Prostate gland (tissue), 2 donors: Measurements from ENCODE around the gene CNGA4. TPM values are rescaled to one million over a fixed set of nuclear protein-coding genes. Genes with fewer than 3 reads are reported as not detected.

ENCODE experiments used
- DNase-seq: peaks from one replicate; pipeline ENCODE4 v3.0.0-alpha.2; 2019; ENCODE audit warnings: low spot score
- H3K27ac ChIP-seq, 2 donors: fragments of 200-600 bp; sonication (generic); 2 replicates each; pipeline ENCODE4 v1.5.1; 2017 to 2019
- H3K27me3 ChIP-seq: fragments of 200-600 bp; sonication (generic); replicated peaks from 2 replicates; pipeline ENCODE4 v1.5.1; 2019; ENCODE audit not compliant: insufficient read depth
- H3K36me3 ChIP-seq, 2 donors: fragments of 200-600 bp; sonication (generic); 1 replicate in 1 of 2; 2 replicates in 1 of 2; pipeline versions ENCODE4 v1.5.1 to v1.8.1; 2017 to 2019
- H3K4me1 ChIP-seq: fragments of 200-600 bp; sonication (generic); replicated peaks from 2 replicates; pipeline ENCODE4 v1.5.1; 2019
- H3K4me3 ChIP-seq, 2 donors: fragments of 200-600 bp; sonication (generic); 2 replicates each; pipeline ENCODE4 v1.5.1; 2017 to 2019
- H3K9me3 ChIP-seq: fragments of 200-600 bp; sonication (generic); 2 replicates; pipeline ENCODE4 v1.5.1; 2017
- CTCF ChIP-seq, 4 experiments: fragments of 200-600 bp in 2 of 4; fragments of 450-650 bp in 2 of 4; sonication (generic) in 2 of 4; IDR thresholded peaks; 1 replicate in 3 of 4; 2 replicates in 1 of 4; pipeline ENCODE4 v1.5.1; 2016 to 2019; ENCODE audit warnings: antibody characterized with exemption in 4 of 4, mild to moderate bottlenecking in 2 of 4, moderate library complexity in 2 of 4
- POLR2A ChIP-seq: fragments of 450-650 bp; IDR thresholded peaks from one replicate; pipeline ENCODE4 v1.6.1; 2016; ENCODE audit warnings: antibody characterized with exemption, mild to moderate bottlenecking
- POLR2AphosphoS5 ChIP-seq: sonication (generic); formaldehyde crosslinking; IDR thresholded peaks from one replicate; pipeline ENCODE4 v1.6.1; 2017; ENCODE audit warnings: antibody characterized with exemption
- WGBS: methylation state at CpG from one replicate; pipeline ENCODE4 v1.1.5; 2018; 5-methylcytosine and 5-hydroxymethylcytosine counted together
- intact Hi-C: fragments of 100-400 bp; cut with DNase I; formaldehyde crosslinking; loops from one replicate; pipeline ENCODE4 v1.14.2; 2022
- total RNA-seq, 2 donors: library from RNA; depleted of rRNA; stranded (reverse); fragments of >200 nt; gene quantifications; one replicate each; pipeline ENCODE4 v1.1.0, GENCODE V29; 2016

Gene CNGA4
- total RNA-seq, 2 donors from 2014 or later = 0.27 to 2.0 TPM

GRCh38 chr11:6197466-6198200 lies 41.3 kb upstream of the CNGA4 start:
- Histone ChIP-seq H3K9me3 (no peaks in the 10 kb centered on the region), H3K4me1 (no peaks in the 10 kb centered on the region), H3K4me3 (no peak overlapping the region), H3K27ac (no peak overlapping the region), H3K27me3 (no peaks in the 10 kb centered on the region), H3K36me3 (no peaks in the 10 kb centered on the region)
- WGBS = 36% methylated on average over 4 of the region's 4 CpGs
- TF ChIP-seq CTCF (IDR thresholded peaks at IDR 0.05) (no peak), POLR2A (no peak), POLR2AphosphoS5 (no peak)
- intact Hi-C loops = no loop called here
- no peak for DNase-seq

DNA sequence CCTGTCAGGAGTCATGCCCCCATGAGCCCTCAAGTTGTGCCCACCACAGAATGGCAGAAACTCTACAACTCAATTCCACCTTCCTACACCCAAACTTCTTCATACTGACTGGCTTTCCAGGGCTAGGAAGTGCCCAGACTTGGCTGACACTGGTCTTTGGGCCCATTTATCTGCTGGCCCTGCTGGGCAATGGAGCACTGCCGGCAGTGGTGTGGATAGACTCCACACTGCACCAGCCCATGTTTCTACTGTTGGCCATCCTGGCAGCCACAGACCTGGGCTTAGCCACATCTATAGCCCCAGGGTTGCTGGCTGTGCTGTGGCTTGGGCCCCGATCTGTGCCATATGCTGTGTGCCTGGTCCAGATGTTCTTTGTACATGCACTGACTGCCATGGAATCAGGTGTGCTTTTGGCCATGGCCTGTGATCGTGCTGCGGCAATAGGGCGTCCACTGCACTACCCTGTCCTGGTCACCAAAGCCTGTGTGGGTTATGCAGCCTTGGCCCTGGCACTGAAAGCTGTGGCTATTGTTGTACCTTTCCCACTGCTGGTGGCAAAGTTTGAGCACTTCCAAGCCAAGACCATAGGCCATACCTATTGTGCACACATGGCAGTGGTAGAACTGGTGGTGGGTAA lies 39.6 kb upstream of the CNGA4 start, which contains the start of gene OR52W1:
Gene OR52W1 (plus strand): TSS at position 51 of the 637 bp plus-strand sequence. CDS start 0 bp downstream, at position 51.
- no peak within 1 kb of the TSS for H3K4me3 ChIP-seq
- H3K27ac ChIP-seq = no peak within 1 kb of the TSS
- no peaks in the 10 kb centered on the region for H3K36me3 ChIP-seq
- intact Hi-C loops = no loop called here
- no peak for TF ChIP-seq POLR2A
- TF ChIP-seq POLR2AphosphoS5 = no peak
- TF ChIP-seq CTCF (IDR thresholded peaks at IDR 0.05) = no peak
- H3K9me3 ChIP-seq = no peaks in the 10 kb centered on the region
- WGBS = 98% methylated on average over 5 of the region's 5 CpGs
- no peaks in the 10 kb centered on the region for H3K27me3 ChIP-seq
- DNase-seq = no peak
- H3K4me1 ChIP-seq = no peaks in the 10 kb centered on the region

- H3K27me3 ChIP-seq = no peaks in the 10 kb centered on the region
- no peaks in the 10 kb centered on the region for H3K9me3 ChIP-seq
- TF ChIP-seq POLR2AphosphoS5 (no peak), CTCF (IDR thresholded peaks at IDR 0.05) (no peak), POLR2A (no peak)
- H3K27ac ChIP-seq = no peak overlapping the region
- H3K4me1 ChIP-seq = no peaks in the 10 kb centered on the region
- H3K4me3 ChIP-seq = no peak overlapping the region
- intact Hi-C loops = no loop called here
- H3K36me3 ChIP-seq = no peaks in the 10 kb centered on the region
- DNase-seq = no peak
- WGBS = 84% methylated on average over 4 of the region's 4 CpGs
Observed at GRCh38 chr11:6200975-6201374, 37.9 kb upstream of the CNGA4 start.

GRCh38 chr11:6201481-6201880 lies 37.4 kb upstream of the CNGA4 start:
- no peaks in the 10 kb centered on the region for H3K4me1 ChIP-seq
- no peaks in the 10 kb centered on the region for H3K9me3 ChIP-seq
- no peak overlapping the region for H3K27ac ChIP-seq
- no peaks in the 10 kb centered on the region for H3K36me3 ChIP-seq
- DNase-seq = no peak
- WGBS = 82% methylated on average over 2 of the region's 2 CpGs
- intact Hi-C loops = no loop called here
- no peak for TF ChIP-seq POLR2AphosphoS5
- TF ChIP-seq CTCF (IDR thresholded peaks at IDR 0.05) = no peak
- no peak for TF ChIP-seq POLR2A
- H3K27me3 ChIP-seq = no peaks in the 10 kb centered on the region
- no peak overlapping the region for H3K4me3 ChIP-seq

DNA sequence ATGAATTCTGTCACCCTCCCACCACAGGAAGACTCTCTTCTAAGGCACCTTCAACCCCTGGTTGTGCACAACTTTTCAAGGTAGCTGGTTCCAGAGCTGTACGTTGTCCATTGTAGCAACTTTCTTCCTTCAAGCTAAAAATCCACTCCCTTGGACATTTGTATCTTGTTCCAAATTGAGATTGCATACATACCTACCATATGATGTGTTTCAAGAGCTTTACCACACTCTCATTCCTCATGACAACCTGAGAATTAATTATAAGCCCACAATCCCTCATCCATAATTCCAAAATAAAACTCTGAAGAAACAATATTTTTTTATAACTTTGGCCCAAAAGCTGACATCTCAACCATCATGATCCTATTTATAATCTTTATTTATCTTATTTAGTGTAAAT lies 36.8 kb upstream of the CNGA4 start:
- Histone ChIP-seq H3K9me3 (no peaks in the 10 kb centered on the region), H3K4me3 (no peak overlapping the region), H3K36me3 (no peaks in the 10 kb centered on the region), H3K4me1 (no peaks in the 10 kb centered on the region), H3K27me3 (no peaks in the 10 kb centered on the region), H3K27ac (no peak overlapping the region)
- intact Hi-C loops = no loop called here
- WGBS = 95% methylated on average over 1 of the region's 1 CpG
- no peak for DNase-seq
- TF ChIP-seq CTCF (IDR thresholded peaks at IDR 0.05) = no peak
- no peak for TF ChIP-seq POLR2AphosphoS5
- no peak for TF ChIP-seq POLR2A
